Measurements from ENCODE around the gene TWF2. TPM values are rescaled to one million over a fixed set of nuclear protein-coding genes. Genes with fewer than 3 reads are reported as not detected.

TWF2 gene
- total RNA-seq, 1 donor from 2014 or later = 37.4 TPM

- ATAC-seq = no peak
Observed at GRCh38 chr3:52181543-52181942, 57.4 kb downstream of the TWF2 start.

Other genes with a start within 250 kb of the TWF2 start
- 1,513 TPM for gene RPL29, start 243.3 kb downstream of the TWF2 start, total RNA-seq
- 62.6 TPM for gene DUSP7, start 182.6 kb downstream of the TWF2 start, total RNA-seq
- gene POC1A, start 84.7 kb downstream of the TWF2 start, total RNA-seq = 8.4 TPM
- gene ALAS1, start 41.0 kb downstream of the TWF2 start, total RNA-seq = 45.2 TPM
- gene TLR9, start 13.5 kb downstream of the TWF2 start, total RNA-seq = 0.04 TPM
- gene PPM1M, start 6.6 kb upstream of the TWF2 start, total RNA-seq = 9.5 TPM
- gene WDR82, start 39.5 kb upstream of the TWF2 start, total RNA-seq = 52.2 TPM
- 7.2 TPM for gene GLYCTK, start 48.7 kb upstream of the TWF2 start, total RNA-seq
- gene DNAH1, start 77.2 kb upstream of the TWF2 start, total RNA-seq = 1.6 TPM
- gene BAP1, start 170.8 kb upstream of the TWF2 start, total RNA-seq = 43.9 TPM
- 6.0 TPM for gene PHF7, start 171.5 kb upstream of the TWF2 start, total RNA-seq
- 2.7 TPM for gene SEMA3G, start 205.9 kb upstream of the TWF2 start, total RNA-seq
- 0.88 TPM for gene TNNC1, start 214.9 kb upstream of the TWF2 start, total RNA-seq
- 38.0 TPM for gene NISCH, start 216.4 kb upstream of the TWF2 start, total RNA-seq